ENCODE results near the gene CMTR2.
"Not testable (repeated sequence)": the region's sequence is repeated elsewhere in the genome, so short reads cannot be mapped to it uniquely, and the experiment has no call there.

CMTR2 gene

DNA sequence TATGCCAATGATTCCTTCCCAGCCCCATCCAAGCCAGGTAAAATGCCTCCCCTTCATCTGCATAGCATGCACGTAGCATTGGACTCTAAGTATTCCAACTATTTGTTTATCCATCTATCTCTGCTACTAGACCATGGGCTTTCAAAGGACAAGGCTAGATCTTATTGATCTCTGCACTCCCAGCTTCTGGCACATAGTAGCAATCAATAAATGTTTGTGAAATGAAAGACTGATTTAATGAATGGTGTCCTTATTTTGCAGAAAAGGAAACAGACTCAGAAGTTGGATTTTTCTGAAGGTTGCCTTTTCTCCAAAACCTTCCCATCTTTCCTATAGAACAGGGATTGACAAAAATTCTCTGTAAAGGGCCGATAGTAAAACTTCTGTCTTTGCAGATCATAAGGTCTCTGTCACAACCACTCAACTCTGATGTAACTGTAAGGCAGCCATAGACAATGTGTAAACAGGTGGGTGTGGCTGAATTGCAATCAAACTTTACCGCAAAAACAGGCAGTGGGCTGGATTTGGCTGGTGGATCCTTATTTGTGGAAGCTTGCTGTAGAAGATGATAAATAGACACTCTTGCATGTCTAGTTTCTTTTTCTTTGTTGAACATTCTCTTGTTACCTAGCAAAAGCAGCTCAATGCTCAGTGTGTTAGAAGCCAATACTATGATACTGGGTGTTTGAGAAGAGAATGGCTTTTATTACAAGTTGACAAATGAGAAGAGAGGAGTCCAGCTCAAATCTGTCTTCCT, 7.6 kb upstream of the CMTR2 start:
- H3K9me3 Mint-ChIP-seq = peaks cover 8% of the 10 kb centered on the region
- H3K4me3 Mint-ChIP-seq = no peak overlapping the region
- H3K27ac Mint-ChIP-seq = no peak overlapping the region
- no peaks in the 10 kb centered on the region for H3K36me3 Mint-ChIP-seq (ENCODE audit: low read depth)
- H3K4me1 Mint-ChIP-seq = no peaks in the 10 kb centered on the region
- TF ChIP-seq, protein P1, sequence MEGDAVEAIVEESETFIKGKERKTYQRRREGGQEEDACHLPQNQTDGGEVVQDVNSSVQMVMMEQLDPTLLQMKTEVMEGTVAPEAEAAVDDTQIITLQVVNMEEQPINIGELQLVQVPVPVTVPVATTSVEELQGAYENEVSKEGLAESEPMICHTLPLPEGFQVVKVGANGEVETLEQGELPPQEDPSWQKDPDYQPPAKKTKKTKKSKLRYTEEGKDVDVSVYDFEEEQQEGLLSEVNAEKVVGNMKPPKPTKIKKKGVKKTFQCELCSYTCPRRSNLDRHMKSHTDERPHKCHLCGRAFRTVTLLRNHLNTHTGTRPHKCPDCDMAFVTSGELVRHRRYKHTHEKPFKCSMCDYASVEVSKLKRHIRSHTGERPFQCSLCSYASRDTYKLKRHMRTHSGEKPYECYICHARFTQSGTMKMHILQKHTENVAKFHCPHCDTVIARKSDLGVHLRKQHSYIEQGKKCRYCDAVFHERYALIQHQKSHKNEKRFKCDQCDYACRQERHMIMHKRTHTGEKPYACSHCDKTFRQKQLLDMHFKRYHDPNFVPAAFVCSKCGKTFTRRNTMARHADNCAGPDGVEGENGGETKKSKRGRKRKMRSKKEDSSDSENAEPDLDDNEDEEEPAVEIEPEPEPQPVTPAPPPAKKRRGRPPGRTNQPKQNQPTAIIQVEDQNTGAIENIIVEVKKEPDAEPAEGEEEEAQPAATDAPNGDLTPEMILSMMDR (IDR thresholded peaks at IDR 0.05; ENCODE audit: unreplicated experiment in 3 of 3) = no peak
- H3K27me3 Mint-ChIP-seq (ENCODE audit: low read depth) = peaks cover 18% of the 10 kb centered on the region

DNA sequence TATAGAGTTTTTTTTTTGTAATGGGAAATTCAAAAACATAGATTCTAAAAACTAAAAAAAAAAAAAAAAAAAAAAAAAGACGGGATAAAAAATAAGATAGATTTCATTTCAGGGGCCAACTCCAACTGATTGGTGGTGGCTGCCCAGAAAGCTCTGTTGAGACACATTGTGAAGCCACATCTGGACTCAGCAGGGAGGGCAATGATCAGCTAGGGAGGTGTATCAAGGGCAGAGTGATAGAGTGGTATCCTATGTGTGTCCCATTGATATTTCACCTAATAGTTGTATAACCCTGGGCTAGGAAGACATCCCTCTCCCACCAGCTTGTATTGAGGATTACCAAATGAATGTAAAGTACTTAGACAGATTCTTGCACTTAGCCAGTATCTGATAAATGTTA, 6.7 kb upstream of the CMTR2 start:
- H3K4me1 Mint-ChIP-seq = no peaks in the 10 kb centered on the region
- TF ChIP-seq, protein P1 (IDR thresholded peaks at IDR 0.05; ENCODE audit: unreplicated experiment in 3 of 3) = no peak
- peaks cover 8% of the 10 kb centered on the region for H3K9me3 Mint-ChIP-seq
- no peak overlapping the region for H3K4me3 Mint-ChIP-seq
- no peak overlapping the region for H3K27ac Mint-ChIP-seq
- no peaks in the 10 kb centered on the region for H3K36me3 Mint-ChIP-seq (ENCODE audit: low read depth)
- H3K27me3 Mint-ChIP-seq (ENCODE audit: low read depth) = peaks cover 15% of the 10 kb centered on the region

DNA sequence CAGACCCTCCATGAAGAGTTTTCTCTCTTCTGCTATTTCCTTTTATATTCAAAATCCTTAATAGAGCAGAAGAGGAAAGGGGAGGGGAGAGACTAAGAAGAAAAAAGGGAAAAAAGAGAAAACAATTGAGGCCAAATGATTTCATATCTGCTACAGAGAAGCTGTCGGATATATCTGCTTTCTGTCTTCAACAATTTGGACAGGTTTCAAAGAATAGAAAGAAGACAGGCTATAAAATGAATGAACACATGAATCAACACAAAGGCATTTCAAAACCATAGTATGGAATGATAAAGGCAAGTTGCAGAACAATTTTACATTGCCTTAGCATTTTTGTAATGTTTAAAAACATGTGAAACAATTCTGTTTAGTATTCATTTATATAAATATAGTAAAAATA, 4.7 kb upstream of the CMTR2 start:
- Mint-ChIP-seq H3K9me3 (peaks cover 3% of the 10 kb centered on the region), H3K4me1 (no peaks in the 10 kb centered on the region), H3K27me3 (ENCODE audit: low read depth) (peaks cover 12% of the 10 kb centered on the region), H3K27ac (no peak overlapping the region), H3K4me3 (no peak overlapping the region), H3K36me3 (ENCODE audit: low read depth) (no peaks in the 10 kb centered on the region)
- TF ChIP-seq, protein P1 (IDR thresholded peaks at IDR 0.05; ENCODE audit: unreplicated experiment in 3 of 3) = no peak

DNA sequence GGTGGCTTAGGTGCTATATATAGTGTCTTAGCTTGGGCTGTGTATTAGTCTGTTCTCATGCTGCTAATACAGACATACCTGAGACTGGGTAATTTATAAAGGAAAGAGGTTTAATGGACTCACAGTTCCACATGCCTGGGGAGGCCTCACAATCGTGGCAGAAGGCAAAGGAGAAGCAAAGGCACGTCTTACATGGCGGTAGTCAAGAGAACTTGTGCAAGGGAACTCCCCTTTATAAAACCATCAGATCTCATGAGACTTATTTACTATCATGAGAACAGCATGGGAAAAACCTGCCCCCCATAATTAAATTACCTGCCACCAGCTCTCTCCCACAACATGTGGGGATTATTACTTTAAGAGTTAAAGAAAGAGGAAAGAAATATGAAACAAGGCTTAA, 2.9 kb upstream of the CMTR2 start:
- not testable (repeated sequence) for H3K27me3 Mint-ChIP-seq (ENCODE audit: low read depth); H3K9me3 Mint-ChIP-seq; H3K36me3 Mint-ChIP-seq (ENCODE audit: low read depth); H3K27ac Mint-ChIP-seq; H3K4me3 Mint-ChIP-seq
- peaks cover 12% of the 10 kb centered on the region for H3K4me1 Mint-ChIP-seq

DNA sequence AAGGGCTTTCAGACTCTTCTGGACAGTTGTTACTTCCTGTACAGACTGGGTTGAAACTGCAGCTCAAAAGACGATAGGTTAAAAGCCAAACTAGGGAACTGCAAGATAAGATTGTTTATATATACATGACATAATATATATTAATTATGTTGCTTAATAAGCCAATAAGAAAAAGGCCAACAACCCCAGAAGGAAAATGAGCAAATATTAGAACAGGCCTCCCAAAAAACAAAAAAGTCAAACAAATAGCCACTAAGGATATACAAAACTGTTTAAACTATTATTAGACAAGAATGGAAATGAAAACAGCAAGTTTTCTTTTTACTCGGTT, 495 bp upstream of the CMTR2 start:
- TF ChIP-seq, protein P1 (IDR thresholded peaks at IDR 0.05; ENCODE audit: unreplicated experiment in 3 of 3) = no peak
- Mint-ChIP-seq H3K36me3 (ENCODE audit: low read depth) (peaks cover 31% of the 10 kb centered on the region), H3K27me3 (ENCODE audit: low read depth) (no peaks in the 10 kb centered on the region), H3K4me1 (peaks cover 23% of the 10 kb centered on the region), H3K9me3 (peaks cover 5% of the 10 kb centered on the region), H3K27ac (peak overlapping the region; percentile 94 to 99 (median 98)), H3K4me3 (peak overlapping the region; percentile 86 to 92 (median 90))

DNA sequence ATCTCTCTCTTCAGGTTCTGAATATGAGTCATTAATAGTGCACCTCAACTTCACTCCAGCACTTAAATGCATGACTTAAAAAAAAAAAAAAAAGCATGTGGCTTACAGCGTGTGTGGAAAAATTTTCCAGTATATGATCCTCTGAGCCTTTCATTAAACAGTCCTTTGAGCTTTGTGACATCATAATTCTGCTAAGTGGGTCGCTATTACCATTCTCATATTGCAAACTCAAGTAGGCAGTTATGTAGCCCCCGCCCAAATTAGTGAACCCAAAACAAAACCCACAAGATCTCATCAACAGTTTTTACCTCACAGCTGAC, 672 bp downstream of the CMTR2 start:
- TF ChIP-seq, protein P1 (IDR thresholded peaks at IDR 0.05; ENCODE audit: unreplicated experiment in 3 of 3) = no peak
- H3K27ac Mint-ChIP-seq = peak overlapping the region; percentile 94 to 99 (median 98)
- H3K27me3 Mint-ChIP-seq (ENCODE audit: low read depth) = no peaks in the 10 kb centered on the region
- H3K4me1 Mint-ChIP-seq = peaks cover 32% of the 10 kb centered on the region
- H3K4me3 Mint-ChIP-seq = peak overlapping the region; percentile 86 to 92 (median 90)
- H3K9me3 Mint-ChIP-seq = peaks cover 5% of the 10 kb centered on the region
- H3K36me3 Mint-ChIP-seq (ENCODE audit: low read depth) = peaks cover 43% of the 10 kb centered on the region
